Thyroid gland (tissue), 4 donors: ENCODE measurements around the gene KCNA5. TPM values are rescaled to one million over a fixed set of nuclear protein-coding genes. Genes with fewer than 3 reads are reported as not detected.

ENCODE experiments used
- DNase-seq, 2 donors: peaks; one replicate each; pipeline ENCODE4 v3.0.0-alpha.2; 2019
- H3K27ac ChIP-seq, 3 donors: fragments of 200-600 bp; sonication (generic); 1 replicate in 2 of 3; 2 replicates in 1 of 3; pipeline ENCODE4 v1.5.1; 2016 to 2019; ENCODE audit warnings: mild to moderate bottlenecking in 1 of 3, moderate library complexity in 1 of 3
- H3K27me3 ChIP-seq: fragments of 200-600 bp; sonication (generic); one replicate; pipeline ENCODE4 v1.5.1; 2019
- H3K36me3 ChIP-seq, 2 donors: fragments of 200-600 bp; sonication (generic); one replicate each; pipeline ENCODE4 v1.5.1; 2016 to 2019
- H3K4me1 ChIP-seq, 2 donors: fragments of 200-600 bp; sonication (generic); one replicate each; pipeline ENCODE4 v1.5.1; 2017 to 2019
- H3K4me3 ChIP-seq, 3 donors: fragments of 200-600 bp; sonication (generic); replicated peaks in 1 of 3; 1 replicate in 2 of 3; 2 replicates in 1 of 3; pipeline ENCODE4 v1.5.1; 2016; ENCODE audit warnings: mild to moderate bottlenecking in 1 of 3
- H3K9me3 ChIP-seq: fragments of 200-600 bp; sonication (generic); one replicate; pipeline ENCODE4 v1.5.1; 2017
- POLR2A ChIP-seq, 2 donors: fragments of 450-650 bp; IDR thresholded peaks; one replicate each; pipeline ENCODE4 v1.6.1; 2017; ENCODE audit warnings: antibody characterized with exemption in 2 of 2, mild to moderate bottlenecking in 2 of 2, moderate library complexity in 1 of 2
- WGBS, 2 donors: methylation state at CpG; one replicate each; pipeline ENCODE4 v1.1.5; 2017; 5-methylcytosine and 5-hydroxymethylcytosine counted together
- intact Hi-C: fragments of 100-400 bp; cut with DNase I; formaldehyde crosslinking; loops from one replicate; pipeline ENCODE4 v1.15.1; 2023
- total RNA-seq, 4 donors: library from RNA; depleted of rRNA; stranded (reverse); fragments of >200 nt; gene quantifications; one replicate each; pipeline ENCODE4 v1.2.3, GENCODE V29; 2016
- TF ChIP-seq, protein P1 (sequence below), 6 experiments: fragments of 200-600 bp in 3 of 6; fragments of 450-650 bp in 3 of 6; sonication (generic) in 3 of 6; IDR thresholded peaks; one replicate each; pipeline ENCODE4 v1.5.1; 2016 to 2019; ENCODE audit warnings: antibody characterized with exemption in 6 of 6, mild to moderate bottlenecking in 2 of 6, inconsistent platforms in 1 of 6, moderate library complexity in 1 of 6

KCNA5 gene
- total RNA-seq, 4 donors from 2014 or later, result 0.40 to 1.0 (median 0.76) TPM

DNA sequence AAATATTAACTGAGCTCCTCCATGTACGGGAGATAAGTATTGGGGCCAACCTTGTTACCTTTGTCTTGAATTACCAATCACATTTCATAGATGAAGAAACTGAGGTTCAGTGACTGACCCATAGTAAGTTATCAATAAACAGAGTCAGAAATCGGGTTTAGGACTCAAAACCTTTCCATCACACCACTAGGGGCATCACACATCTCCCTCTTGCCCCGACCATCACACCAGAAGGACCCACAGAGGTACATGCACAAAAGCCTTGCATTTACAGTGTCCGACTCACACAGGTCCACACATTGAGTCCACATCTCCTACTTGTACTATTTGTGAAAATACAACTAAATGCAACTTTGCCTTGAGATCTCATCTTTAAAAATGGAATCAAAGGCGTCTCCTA is 29.4 kb downstream of the KCNA5 start:
- peaks cover 33 to 37% of the 10 kb centered on the region in 2 donors for H3K4me1 ChIP-seq
- no peak for TF ChIP-seq POLR2A (IDR thresholded peaks at IDR 0.05)
- TF ChIP-seq, protein P1, sequence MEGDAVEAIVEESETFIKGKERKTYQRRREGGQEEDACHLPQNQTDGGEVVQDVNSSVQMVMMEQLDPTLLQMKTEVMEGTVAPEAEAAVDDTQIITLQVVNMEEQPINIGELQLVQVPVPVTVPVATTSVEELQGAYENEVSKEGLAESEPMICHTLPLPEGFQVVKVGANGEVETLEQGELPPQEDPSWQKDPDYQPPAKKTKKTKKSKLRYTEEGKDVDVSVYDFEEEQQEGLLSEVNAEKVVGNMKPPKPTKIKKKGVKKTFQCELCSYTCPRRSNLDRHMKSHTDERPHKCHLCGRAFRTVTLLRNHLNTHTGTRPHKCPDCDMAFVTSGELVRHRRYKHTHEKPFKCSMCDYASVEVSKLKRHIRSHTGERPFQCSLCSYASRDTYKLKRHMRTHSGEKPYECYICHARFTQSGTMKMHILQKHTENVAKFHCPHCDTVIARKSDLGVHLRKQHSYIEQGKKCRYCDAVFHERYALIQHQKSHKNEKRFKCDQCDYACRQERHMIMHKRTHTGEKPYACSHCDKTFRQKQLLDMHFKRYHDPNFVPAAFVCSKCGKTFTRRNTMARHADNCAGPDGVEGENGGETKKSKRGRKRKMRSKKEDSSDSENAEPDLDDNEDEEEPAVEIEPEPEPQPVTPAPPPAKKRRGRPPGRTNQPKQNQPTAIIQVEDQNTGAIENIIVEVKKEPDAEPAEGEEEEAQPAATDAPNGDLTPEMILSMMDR (IDR thresholded peaks at IDR 0.05), result no peak
- no peaks in the 10 kb centered on the region for H3K9me3 ChIP-seq
- no peak overlapping the region for H3K4me3 ChIP-seq
- 90 to 91% methylated on average over 5 of the region's 5 CpGs for WGBS, 2 donors
- H3K27ac ChIP-seq, result peak overlapping the region; percentile 14 to 60 (median 15)
- intact Hi-C loops, result no loop called here
- H3K27me3 ChIP-seq, result no peaks in the 10 kb centered on the region
- no peaks in the 10 kb centered on the region for H3K36me3 ChIP-seq
- DNase-seq, result no peak

DNA sequence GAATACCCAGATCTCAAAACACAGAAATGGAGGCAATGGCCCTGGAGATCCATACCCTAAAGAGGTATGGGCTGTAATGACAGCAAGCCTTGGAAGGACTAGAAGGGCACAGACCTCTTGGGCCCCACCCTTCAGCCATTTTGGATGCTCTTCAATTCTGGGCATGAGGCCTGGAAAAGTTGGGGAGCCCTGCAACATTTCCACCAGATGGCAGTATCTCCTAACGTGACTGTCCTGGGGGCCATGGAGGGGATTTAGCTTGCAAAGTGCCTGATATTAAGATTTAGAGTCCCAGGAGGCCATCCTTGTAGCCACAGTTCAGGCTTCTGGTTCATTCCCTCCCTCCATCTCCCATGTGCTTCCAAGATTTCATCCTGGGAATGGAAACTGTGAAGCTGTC is 30.2 kb downstream of the KCNA5 start:
- H3K27me3 ChIP-seq, result no peaks in the 10 kb centered on the region
- no peaks in the 10 kb centered on the region for H3K36me3 ChIP-seq
- intact Hi-C loops, result no loop called here
- H3K9me3 ChIP-seq, result no peaks in the 10 kb centered on the region
- no peak overlapping the region for H3K4me3 ChIP-seq
- H3K27ac ChIP-seq, result peak overlapping the region in 1 of 3 donors; percentile 60
- no peak for DNase-seq
- no peak for TF ChIP-seq POLR2A (IDR thresholded peaks at IDR 0.05)
- TF ChIP-seq, protein P1 (IDR thresholded peaks at IDR 0.05), result peak in 1 of 6 experiments; percentile 10
- peaks cover 40 to 44% of the 10 kb centered on the region in 2 donors for H3K4me1 ChIP-seq
- WGBS, 2 donors, result 62 to 77% methylated on average over 1 of the region's 1 CpG

DNA sequence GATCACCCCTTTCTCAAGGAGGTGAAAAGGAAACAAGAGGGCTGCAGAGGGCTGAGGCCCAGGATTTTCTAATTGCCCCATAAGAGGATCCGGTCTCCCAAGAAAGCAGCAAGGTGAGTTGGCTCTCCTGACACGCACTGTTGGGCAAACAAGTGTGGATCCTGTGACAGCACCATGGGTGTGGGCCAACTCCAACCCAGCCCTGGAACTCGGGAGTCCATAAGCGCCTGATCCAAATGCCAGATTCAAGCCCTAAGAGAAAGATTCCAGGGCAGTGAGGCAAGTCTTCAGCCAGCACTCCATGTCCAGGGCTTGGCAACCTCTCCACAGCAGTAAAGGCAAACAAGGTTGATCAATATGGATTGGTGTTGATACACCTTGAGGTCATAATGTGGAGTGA is 33.1 kb downstream of the KCNA5 start:
- H3K9me3 ChIP-seq, result no peaks in the 10 kb centered on the region
- H3K36me3 ChIP-seq, result no peaks in the 10 kb centered on the region
- H3K4me1 ChIP-seq, result peaks cover 45 to 46% of the 10 kb centered on the region in 2 donors
- no peak for TF ChIP-seq POLR2A (IDR thresholded peaks at IDR 0.05)
- TF ChIP-seq, protein P1 (IDR thresholded peaks at IDR 0.05), result no peak
- peak; percentile 95 to 97 for DNase-seq
- WGBS, 2 donors, result 32 to 56% methylated on average over 4 of the region's 4 CpGs
- peak overlapping the region; percentile 80 to 90 (median 84) for H3K27ac ChIP-seq
- intact Hi-C loops, result no loop called here
- H3K4me3 ChIP-seq, result no peak overlapping the region
- H3K27me3 ChIP-seq, result no peaks in the 10 kb centered on the region

DNA sequence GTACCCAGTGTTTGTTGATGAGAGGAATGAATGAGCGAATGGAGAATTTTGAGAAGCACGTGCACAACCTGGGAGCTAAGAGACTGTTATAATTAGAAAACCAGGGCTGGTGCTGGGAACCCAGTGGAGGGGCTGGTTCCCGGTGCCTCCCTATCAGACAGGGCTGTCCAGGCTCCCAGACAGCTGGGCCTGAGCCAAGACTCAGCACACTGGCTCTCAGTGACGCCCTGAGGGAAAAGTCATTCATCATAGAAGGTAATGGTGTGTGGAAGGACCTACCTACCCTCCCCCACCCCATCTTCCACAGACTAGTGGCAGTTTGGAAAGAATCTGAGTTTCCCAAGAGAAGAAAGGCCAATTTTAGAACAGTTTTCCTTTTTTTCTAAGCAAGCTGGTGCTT is 34.7 kb downstream of the KCNA5 start:
- Histone ChIP-seq H3K27ac (peak overlapping the region; percentile 22 to 90 (median 84)), H3K4me1 (peaks cover 30 to 40% of the 10 kb centered on the region in 2 donors), H3K4me3 (no peak overlapping the region), H3K36me3 (no peaks in the 10 kb centered on the region), H3K9me3 (no peaks in the 10 kb centered on the region), H3K27me3 (no peaks in the 10 kb centered on the region)
- no peak for TF ChIP-seq POLR2A (IDR thresholded peaks at IDR 0.05)
- TF ChIP-seq, protein P1 (IDR thresholded peaks at IDR 0.05), result no peak
- 15 to 21% methylated on average over 4 of the region's 4 CpGs for WGBS, 2 donors
- peak; percentile 91 to 93 for DNase-seq
- intact Hi-C loops, result no loop called here

DNA sequence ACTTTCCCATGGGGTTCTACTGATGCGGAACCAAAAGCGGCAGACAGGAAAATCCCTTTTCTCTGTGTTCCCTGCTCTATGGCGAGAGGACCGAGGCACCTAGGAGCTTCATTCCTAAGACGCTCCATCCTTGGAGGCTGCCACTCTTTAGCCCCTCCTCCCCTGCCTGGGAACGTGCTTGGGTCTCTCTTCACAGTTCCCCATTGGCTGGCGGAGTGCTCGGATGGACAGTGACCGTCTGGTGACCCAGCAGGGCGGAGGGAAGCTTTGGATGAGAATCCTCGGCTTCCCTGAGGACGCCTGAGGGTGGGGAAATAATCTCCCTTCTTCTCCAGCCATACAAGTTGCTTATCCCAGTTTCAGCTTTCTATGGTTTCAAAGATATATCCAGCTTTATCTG is 37.3 kb downstream of the KCNA5 start:
- H3K9me3 ChIP-seq, result no peaks in the 10 kb centered on the region
- H3K4me3 ChIP-seq, result no peak overlapping the region
- no peaks in the 10 kb centered on the region for H3K27me3 ChIP-seq
- peaks cover 27 to 31% of the 10 kb centered on the region in 2 donors for H3K4me1 ChIP-seq
- no peak for DNase-seq
- 66 to 67% methylated on average over 12 of the region's 12 CpGs for WGBS, 2 donors
- intact Hi-C loops, result loop anchor here (10.0 kb wide), 1 partner anchor 226 kb away; no protein-coding TSS in a partner anchor
- TF ChIP-seq, protein P1 (IDR thresholded peaks at IDR 0.05), result no peak
- no peak for TF ChIP-seq POLR2A (IDR thresholded peaks at IDR 0.05)
- no peak overlapping the region for H3K27ac ChIP-seq
- H3K36me3 ChIP-seq, result no peaks in the 10 kb centered on the region
